Mucosa of stomach (tissue), 1 donor: ENCODE results near the gene ADSL.

ENCODE experiments used
- H3K27me3 ChIP-seq: one replicate; pipeline ENCODE4 v1.7.0; 2013; ENCODE audit warnings: mild to moderate bottlenecking, low read length; ENCODE audit not compliant: control insufficient read depth, insufficient read depth
- H3K36me3 ChIP-seq: one replicate; pipeline ENCODE4 v1.7.0; 2013; ENCODE audit warnings: low read length; ENCODE audit not compliant: control insufficient read depth, insufficient read depth
- H3K4me1 ChIP-seq: one replicate; pipeline ENCODE4 v1.7.0; 2013; ENCODE audit warnings: mild to moderate bottlenecking, low read length; ENCODE audit not compliant: control insufficient read depth, insufficient read depth
- H3K4me3 ChIP-seq: one replicate; pipeline ENCODE4 v1.7.0; 2013; ENCODE audit warnings: low read length
- H3K9ac ChIP-seq: one replicate; pipeline ENCODE4 v1.7.0; 2013; ENCODE audit warnings: mild to moderate bottlenecking, low read length, moderate library complexity
- H3K9me3 ChIP-seq: one replicate; pipeline ENCODE4 v1.7.0; 2013; ENCODE audit warnings: mild to moderate bottlenecking, low read length, moderate library complexity; ENCODE audit not compliant: control insufficient read depth
- donor health status: Pancreatic carcinoma.

ADSL gene

DNA sequence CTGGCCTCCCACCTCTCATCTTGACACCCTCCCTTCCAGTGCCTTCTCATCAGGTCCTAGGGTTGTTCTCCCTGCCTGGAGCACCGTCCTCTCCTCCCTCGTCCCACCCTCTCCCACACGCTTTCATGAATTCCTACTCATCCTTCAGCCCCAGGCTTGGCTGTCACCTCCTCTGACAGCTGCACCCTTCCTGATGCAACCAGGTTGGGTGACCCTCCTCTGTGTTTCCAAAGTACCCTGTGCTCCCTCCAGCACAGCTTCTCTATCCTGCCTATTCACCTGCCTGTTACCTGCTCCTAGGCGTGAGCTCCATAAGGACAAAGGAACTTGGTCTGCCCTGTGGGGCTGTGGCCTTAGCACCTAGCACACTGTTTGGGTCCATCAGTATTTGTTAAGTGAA lies 82.5 kb downstream of the ADSL start:
- Histone ChIP-seq H3K9me3 (no peaks in the 10 kb centered on the region), H3K27me3 (no peaks in the 10 kb centered on the region), H3K4me3 (no peak overlapping the region), H3K36me3 (peaks cover 4% of the 10 kb centered on the region), H3K9ac (no peak overlapping the region), H3K4me1 (no peaks in the 10 kb centered on the region)

DNA sequence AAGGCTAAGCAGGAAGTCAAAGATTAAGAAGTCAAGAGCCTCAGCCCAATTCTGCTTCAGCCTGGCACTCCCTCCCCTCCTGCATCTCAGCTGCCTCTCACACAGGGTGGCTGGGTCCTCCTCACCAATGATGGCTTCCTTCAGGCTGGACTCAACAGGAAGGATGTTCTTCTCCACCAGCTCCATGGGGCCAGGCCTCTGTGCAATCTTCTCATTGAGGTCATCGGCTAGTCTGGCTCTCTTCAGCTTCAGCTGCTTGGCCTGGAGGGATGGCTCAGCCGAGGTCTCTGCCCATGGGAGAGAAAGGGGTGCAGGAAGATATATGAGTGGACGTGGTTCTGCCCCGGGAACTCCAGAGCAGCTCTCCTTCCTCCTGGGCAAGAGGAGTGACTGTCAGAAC lies 83.2 kb downstream of the ADSL start:
- H3K9me3 ChIP-seq, result no peaks in the 10 kb centered on the region
- H3K27me3 ChIP-seq, result no peaks in the 10 kb centered on the region
- no peak overlapping the region for H3K4me3 ChIP-seq
- H3K9ac ChIP-seq, result no peak overlapping the region
- peaks cover 5% of the 10 kb centered on the region for H3K4me1 ChIP-seq
- H3K36me3 ChIP-seq, result peaks cover 4% of the 10 kb centered on the region

DNA sequence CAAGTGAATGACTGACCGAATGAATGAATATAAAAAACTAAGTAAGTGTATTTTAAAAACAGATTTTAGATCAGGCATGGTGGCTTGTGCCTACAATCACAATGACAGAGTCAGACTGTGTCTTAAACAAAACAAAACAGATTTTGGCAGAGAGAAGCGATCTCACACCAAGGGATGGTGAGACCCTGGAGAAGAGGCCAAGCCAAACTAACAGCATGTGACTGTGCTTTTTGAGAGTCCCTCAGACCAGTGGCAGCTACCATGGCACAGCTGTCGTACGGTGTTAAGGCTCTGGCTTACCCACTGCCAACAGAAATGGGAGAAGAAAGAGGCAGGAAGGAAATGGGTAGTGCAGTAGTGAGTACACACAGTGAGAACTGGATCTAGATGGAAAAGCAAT lies 84.7 kb downstream of the ADSL start:
- Histone ChIP-seq H3K27me3 (no peaks in the 10 kb centered on the region), H3K9ac (no peak overlapping the region), H3K36me3 (peaks cover 10% of the 10 kb centered on the region), H3K9me3 (no peaks in the 10 kb centered on the region), H3K4me3 (no peak overlapping the region), H3K4me1 (peaks cover 12% of the 10 kb centered on the region)

DNA sequence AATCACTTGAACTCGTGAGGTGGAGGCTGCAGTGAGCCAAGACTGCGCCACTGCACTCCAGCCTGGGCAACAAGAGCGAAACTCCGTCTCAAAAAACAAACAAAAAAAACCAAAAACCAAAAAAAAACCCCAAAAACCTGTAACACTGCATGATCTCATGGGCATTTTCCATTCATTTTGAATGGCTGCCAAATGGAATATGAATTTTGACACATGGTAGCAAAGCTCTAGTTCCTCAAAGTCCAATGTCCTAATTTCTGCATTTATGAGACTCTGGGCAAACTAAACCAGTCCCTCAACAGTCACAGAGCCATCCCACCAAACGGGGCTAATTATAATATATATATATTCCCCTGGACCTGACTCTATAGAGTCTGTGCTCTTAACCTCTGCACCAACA lies 85.9 kb downstream of the ADSL start:
- no peaks in the 10 kb centered on the region for H3K9me3 ChIP-seq
- peaks cover 10% of the 10 kb centered on the region for H3K36me3 ChIP-seq
- no peak overlapping the region for H3K4me3 ChIP-seq
- no peaks in the 10 kb centered on the region for H3K27me3 ChIP-seq
- H3K4me1 ChIP-seq, result peaks cover 15% of the 10 kb centered on the region
- no peak overlapping the region for H3K9ac ChIP-seq

DNA sequence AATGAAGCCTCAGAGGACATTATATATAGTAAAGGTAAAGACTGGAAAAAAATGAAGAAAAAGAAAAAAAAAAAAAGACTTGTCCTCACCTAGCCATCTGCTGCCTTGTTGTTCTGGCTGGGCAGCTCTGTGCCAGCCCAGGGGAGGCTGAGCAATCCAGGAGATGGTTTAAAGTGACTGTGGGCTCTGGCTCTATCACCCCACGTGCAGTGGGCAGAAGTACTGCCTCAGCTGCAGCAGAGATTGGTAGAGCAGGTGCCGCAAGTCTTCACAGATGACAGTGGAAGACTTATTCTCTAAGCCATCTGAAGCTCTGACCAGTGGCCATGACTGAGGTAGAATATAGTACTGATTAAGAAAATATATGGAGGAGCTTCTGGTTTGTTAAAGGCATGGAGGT lies 86.3 kb downstream of the ADSL start:
- Histone ChIP-seq H3K4me3 (no peak overlapping the region), H3K4me1 (peaks cover 16% of the 10 kb centered on the region), H3K27me3 (no peaks in the 10 kb centered on the region), H3K36me3 (peaks cover 10% of the 10 kb centered on the region), H3K9me3 (no peaks in the 10 kb centered on the region), H3K9ac (no peak overlapping the region)

DNA sequence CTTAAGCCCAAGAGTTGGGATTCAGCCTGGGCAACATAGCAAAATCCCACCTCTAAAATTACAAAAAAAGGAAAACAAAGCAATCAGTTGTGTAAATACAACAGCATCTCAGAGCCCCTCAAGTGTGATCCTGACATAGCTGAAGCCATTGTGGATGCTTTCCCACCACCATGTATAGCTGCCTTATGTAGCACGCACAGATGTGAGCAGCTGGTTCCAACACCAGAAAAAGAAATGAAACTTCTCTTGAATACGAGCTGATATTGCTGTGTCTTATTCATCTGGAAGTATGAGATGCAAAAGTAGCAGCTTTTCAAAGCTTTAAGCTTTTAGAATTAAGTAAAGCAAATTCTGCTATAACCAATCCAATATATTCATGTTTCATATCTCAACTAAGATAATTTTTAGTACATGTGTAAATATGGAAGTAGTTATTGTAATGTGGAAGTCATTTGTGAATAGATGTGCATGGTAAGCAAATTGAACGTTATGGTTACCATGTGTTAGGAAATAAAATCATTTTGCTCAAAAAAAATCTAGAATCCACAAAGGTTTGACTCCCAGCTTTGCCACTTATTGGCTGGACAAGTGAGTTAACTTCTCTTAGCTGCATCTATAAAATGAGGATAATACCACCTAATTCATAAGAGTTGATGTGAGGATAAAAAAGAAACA lies 87.3 kb downstream of the ADSL start:
- Histone ChIP-seq H3K9me3 (no peaks in the 10 kb centered on the region), H3K27me3 (no peaks in the 10 kb centered on the region), H3K4me1 (peaks cover 23% of the 10 kb centered on the region), H3K4me3 (no peak overlapping the region), H3K36me3 (peaks cover 10% of the 10 kb centered on the region), H3K9ac (no peak overlapping the region)

DNA sequence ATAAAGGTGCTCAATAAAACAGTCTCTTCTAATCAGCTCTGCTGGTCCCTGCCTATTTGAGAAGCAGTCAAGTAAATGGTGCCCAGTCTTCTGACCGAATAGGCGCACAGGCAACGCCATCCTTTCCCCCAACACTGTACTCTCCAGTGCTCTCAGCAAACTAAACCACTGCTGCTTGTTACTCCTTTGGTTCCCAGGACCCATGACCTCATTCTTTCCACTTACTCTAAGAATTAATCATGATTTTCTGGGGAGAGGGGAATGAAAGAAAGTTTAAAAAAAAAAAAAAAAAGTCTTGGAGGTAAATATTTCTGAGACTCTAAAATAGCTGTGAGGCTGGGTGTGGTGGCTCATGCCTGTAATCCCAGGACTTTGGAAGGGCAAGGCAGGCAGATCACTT lies 87.8 kb downstream of the ADSL start:
- Histone ChIP-seq H3K4me3 (no peak overlapping the region), H3K36me3 (peaks cover 10% of the 10 kb centered on the region), H3K9me3 (no peaks in the 10 kb centered on the region), H3K27me3 (no peaks in the 10 kb centered on the region), H3K4me1 (peaks cover 23% of the 10 kb centered on the region), H3K9ac (no peak overlapping the region)

DNA sequence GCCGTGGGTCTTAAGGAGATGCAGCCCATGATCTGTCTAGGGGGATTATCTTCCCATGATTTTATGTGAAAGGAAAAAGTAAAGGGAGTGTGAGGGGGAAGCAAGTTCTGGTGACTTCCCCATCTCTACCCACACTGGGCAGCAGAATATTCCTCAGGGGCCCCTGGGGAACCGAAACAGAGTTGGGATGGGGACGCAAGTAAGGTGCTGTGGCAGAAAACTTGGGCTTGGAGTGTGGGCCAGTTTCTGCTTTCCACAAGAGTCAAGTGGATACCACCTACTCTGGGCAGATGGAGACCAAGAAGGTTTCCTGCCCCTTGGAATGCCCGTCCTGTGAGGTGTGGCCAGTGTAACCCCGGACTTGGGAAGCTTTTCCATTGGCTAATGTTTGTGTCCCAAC lies 88.4 kb downstream of the ADSL start:
- peaks cover 23% of the 10 kb centered on the region for H3K4me1 ChIP-seq
- no peak overlapping the region for H3K9ac ChIP-seq
- H3K27me3 ChIP-seq, result no peaks in the 10 kb centered on the region
- H3K36me3 ChIP-seq, result peaks cover 10% of the 10 kb centered on the region
- no peak overlapping the region for H3K4me3 ChIP-seq
- H3K9me3 ChIP-seq, result no peaks in the 10 kb centered on the region

DNA sequence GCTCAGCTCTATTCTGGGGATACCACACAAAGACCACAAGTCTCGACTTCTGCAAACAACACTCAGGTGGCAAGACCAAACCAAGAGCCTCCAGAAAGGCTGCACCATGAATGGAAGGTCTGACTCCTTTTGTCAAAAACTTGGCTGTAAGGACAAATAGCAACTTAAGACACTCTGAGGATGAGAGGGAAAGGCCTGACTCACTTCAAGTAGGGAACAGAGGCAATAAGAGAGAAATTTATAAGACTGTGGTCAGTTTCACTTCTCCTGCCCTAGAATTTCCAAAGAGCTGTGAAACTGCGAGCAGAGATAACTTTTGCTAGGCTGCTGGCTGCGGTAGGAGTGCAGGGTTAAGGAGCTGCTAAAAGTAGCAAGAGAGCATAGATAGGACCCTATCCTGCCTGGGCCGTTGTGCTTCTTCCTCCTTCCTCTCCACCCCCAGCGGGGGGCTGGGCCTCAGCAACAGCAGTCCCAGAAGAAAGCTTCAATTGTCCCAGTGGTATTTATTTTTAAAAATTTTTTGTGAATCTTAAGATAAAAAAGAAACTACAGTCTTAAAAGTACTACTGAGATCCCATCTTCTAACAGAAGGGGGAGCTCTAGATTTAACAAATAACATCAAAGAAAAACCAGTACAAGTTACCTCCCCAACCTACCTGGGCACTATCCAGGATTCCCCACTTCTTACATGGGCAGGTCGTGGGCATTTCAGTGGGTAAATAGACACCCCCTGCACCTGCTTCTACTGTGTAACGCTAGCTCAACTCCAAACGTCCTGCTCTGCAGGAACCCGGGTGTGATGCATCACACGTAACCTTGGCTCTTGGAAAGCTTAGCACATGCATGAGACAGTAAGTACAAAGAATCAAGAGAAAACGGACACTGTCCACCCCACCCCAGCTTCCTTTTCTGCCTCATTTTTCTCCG lies 90.5 kb downstream of the ADSL start:
- Histone ChIP-seq H3K36me3 (peaks cover 6% of the 10 kb centered on the region), H3K4me3 (no peak overlapping the region), H3K9me3 (no peaks in the 10 kb centered on the region), H3K9ac (peak overlapping the region; percentile 50), H3K4me1 (peaks cover 40% of the 10 kb centered on the region), H3K27me3 (no peaks in the 10 kb centered on the region)
